IPS-20b (cell line): ENCODE results near the gene ADGRL3.
"Not testable (repeated sequence)": the region's sequence is repeated elsewhere in the genome, so short reads cannot be mapped to it uniquely, and the experiment has no call there.

Experiments
- H3K27ac ChIP-seq: one replicate; pipeline ENCODE4 v1.5.1; 2013; ENCODE audit warnings: low read length
- H3K27me3 ChIP-seq: 2 replicates; pipeline ENCODE4 v1.6.1; 2013; ENCODE audit warnings: mild to moderate bottlenecking, low read length, inconsistent platforms; ENCODE audit not compliant: insufficient read depth
- H3K36me3 ChIP-seq: 2 replicates; pipeline ENCODE4 v1.6.1; 2013; ENCODE audit warnings: low read depth, mild to moderate bottlenecking, inconsistent platforms, low read length, moderate library complexity; ENCODE audit not compliant: insufficient read depth
- H3K4me1 ChIP-seq: 2 replicates; pipeline ENCODE4 v1.6.1; 2013; ENCODE audit warnings: mild to moderate bottlenecking, control low read depth, inconsistent platforms, low read length, moderate library complexity; ENCODE audit not compliant: insufficient read depth
- H3K4me3 ChIP-seq: 2 replicates; pipeline ENCODE4 v1.5.1; 2013; ENCODE audit warnings: mild to moderate bottlenecking, low read length, inconsistent platforms
- H3K9ac ChIP-seq: 2 replicates; pipeline ENCODE4 v1.6.1; 2013; ENCODE audit warnings: low read depth, mild to moderate bottlenecking, inconsistent platforms, low read length, moderate library complexity
- H3K9me3 ChIP-seq: 2 replicates; pipeline ENCODE4 v1.6.1; 2013; ENCODE audit warnings: mild to moderate bottlenecking, low read depth, low read length, inconsistent platforms; ENCODE audit not compliant: insufficient read depth

ADGRL3 gene

DNA sequence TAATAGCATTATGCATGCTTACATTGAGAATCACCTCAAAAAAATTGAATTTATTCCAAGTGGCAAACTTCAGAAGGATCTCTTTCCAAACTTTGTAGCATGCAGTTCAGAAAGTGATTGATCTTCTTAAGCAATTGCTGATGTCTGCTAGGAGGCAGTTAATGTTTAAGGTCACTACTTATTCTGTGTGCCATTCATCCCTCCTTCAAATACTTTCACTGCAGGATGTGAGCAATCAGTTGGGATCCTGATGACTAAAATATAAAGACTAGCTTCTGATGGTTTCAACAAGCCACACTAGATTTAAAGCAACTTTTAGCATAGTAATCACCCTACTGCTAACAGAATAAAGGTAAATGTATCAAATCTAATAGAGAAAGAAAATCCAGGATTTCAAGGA, 414.1 kb downstream of the ADGRL3 start:
- Histone ChIP-seq H3K27ac (no peak overlapping the region), H3K9me3 (no peaks in the 10 kb centered on the region), H3K27me3 (no peaks in the 10 kb centered on the region)

DNA sequence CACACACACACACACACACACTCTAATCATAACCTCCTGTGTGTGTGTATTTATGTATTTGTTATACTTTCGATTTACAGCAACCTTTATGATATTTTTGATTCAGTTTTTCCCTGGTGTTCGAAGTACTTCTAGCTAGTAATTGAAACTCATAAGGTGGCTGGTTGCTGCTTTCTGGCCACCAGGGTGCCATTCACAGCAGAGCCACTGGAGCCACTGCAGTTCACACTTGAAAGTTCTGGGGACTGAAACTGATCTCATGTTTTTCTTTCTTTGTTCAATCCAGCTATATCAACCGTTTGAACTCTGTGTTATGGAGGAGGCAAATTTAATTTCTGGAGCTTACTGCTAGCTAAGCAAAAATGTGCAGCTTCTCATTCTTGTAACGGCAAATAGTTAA, 419.4 kb downstream of the ADGRL3 start:
- Histone ChIP-seq H3K4me1 (no peaks in the 10 kb centered on the region), H3K36me3 (no peaks in the 10 kb centered on the region)

More for the DNA sequence above, 414.1 kb downstream of the ADGRL3 start:
- Histone ChIP-seq H3K9ac (no peak overlapping the region), H3K4me1 (no peaks in the 10 kb centered on the region), H3K36me3 (no peaks in the 10 kb centered on the region), H3K4me3 (no peak overlapping the region)

DNA sequence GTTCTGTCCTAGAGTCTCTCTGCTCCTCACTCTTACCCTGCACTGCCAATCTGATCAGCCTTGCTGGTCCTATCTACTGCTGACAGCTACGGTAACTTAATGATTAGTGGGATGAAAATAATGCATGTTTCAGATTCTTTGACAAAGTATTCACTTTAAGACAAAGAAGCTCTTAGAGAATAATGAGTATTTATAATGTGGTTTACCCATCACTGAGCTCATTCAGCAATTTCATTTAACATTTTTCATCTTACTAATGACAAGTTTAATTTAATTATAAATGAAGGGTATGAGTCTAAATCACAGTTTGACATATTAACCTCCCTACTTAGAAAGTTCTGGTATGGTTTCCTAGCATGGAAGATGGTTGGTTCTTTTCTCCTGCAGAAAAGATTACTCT, 428.2 kb downstream of the ADGRL3 start:
- Histone ChIP-seq H3K9ac (no peak overlapping the region), H3K4me3 (no peak overlapping the region), H3K36me3 (no peaks in the 10 kb centered on the region), H3K27me3 (no peaks in the 10 kb centered on the region), H3K27ac (no peak overlapping the region), H3K4me1 (no peaks in the 10 kb centered on the region), H3K9me3 (no peaks in the 10 kb centered on the region)

More for the DNA sequence above, 419.4 kb downstream of the ADGRL3 start:
- no peak overlapping the region for H3K9ac ChIP-seq
- H3K27me3 ChIP-seq: no peaks in the 10 kb centered on the region
- no peak overlapping the region for H3K27ac ChIP-seq
- H3K4me3 ChIP-seq: no peak overlapping the region
- H3K9me3 ChIP-seq: no peaks in the 10 kb centered on the region

DNA sequence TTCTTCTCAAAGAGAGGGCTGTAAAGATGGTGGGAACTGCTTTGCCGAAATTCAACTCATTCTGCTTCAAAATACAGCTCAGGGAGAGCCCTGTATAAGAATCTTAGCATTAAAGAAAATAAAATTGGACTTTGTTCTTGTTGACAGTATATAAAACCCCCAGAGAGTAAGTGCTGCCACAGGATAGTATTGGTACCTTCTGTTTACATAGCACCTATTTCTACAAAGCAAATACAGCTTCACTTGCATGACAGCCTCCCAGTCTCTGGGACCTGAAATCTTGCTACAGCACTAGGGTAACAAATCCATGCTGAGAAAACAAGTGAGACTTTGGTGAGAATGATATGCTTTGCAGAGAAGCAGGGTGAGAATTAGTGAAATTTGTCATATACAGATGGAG, 428.6 kb downstream of the ADGRL3 start:
- Histone ChIP-seq H3K9me3 (no peaks in the 10 kb centered on the region), H3K27me3 (no peaks in the 10 kb centered on the region), H3K4me3 (no peak overlapping the region), H3K9ac (no peak overlapping the region), H3K27ac (no peak overlapping the region), H3K4me1 (no peaks in the 10 kb centered on the region), H3K36me3 (no peaks in the 10 kb centered on the region)

DNA sequence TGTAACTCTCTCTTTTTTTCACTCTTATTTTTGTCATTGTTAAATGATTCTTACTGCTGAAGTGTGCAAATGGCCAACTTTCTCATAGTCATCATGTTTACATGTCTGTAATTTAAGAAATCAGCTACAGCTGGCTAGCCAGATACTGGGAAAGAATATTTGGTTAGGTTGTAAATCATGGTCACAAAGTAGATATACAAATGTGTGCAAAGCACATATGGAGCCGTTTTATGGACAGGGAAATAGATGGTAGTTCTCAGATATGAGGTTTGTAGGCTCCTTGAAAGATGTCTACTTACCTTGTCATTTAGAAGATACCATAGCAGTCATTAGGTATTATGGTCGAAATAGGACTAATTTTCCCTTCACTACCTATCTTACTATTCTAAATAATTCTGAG, 430.4 kb downstream of the ADGRL3 start:
- H3K4me3 ChIP-seq: no peak overlapping the region
- no peak overlapping the region for H3K27ac ChIP-seq

DNA sequence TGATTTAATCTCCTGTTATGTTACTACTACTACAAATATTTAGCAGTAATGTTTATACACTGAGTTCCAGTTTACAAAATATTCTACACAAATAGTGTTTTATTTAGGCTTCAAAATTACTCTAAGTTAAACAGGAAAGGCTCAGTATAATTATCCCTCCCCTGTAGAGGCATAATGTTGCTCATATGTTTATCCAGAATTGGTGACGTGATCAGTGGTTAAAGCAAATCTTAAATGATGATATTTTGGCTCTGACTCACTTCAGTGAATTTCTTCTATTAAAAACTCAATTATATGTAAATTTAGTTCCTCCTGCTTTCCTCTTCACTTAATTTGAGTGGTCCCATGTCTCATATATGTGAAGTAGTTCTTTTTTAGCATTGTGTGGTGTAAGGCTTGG, 438.5 kb downstream of the ADGRL3 start:
- H3K27me3 ChIP-seq: no peaks in the 10 kb centered on the region

More for the DNA sequence above, 430.4 kb downstream of the ADGRL3 start:
- Histone ChIP-seq H3K27me3 (no peaks in the 10 kb centered on the region), H3K36me3 (no peaks in the 10 kb centered on the region), H3K4me1 (no peaks in the 10 kb centered on the region), H3K9ac (no peak overlapping the region), H3K9me3 (no peaks in the 10 kb centered on the region)

DNA sequence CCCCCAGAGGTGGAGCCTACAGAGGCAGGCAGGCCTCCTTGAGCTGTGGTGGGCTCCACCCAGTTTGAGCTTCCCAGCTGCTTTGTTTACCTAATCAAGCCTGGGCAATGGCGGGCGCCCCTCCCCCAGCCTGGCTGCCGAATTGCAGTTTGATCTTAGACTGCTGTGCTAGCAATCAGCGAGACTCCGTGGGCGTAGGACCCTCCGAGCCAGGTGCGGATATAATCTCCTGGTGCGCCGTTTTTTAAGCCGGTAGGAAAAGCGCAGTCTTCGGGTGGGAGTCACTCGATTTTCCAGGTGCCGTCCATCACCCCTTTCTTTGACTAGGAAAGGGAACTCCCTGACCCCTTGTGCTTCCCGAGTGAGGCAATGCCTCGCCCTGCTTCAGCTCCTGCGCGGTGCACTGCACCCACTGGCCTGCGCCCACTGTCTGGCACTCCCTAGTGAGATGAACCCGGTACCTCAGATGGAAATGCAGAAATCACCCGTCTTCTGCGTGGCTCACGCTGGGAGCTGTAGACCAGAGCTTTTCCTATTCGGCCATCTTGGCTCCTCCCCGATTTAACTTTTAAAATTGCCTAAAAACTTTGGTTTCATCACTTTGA, 446.7 kb downstream of the ADGRL3 start:
- H3K4me1 ChIP-seq, H3K4me3 ChIP-seq, H3K9ac ChIP-seq, H3K36me3 ChIP-seq, H3K27me3 ChIP-seq, H3K27ac ChIP-seq, H3K9me3 ChIP-seq: not testable (repeated sequence)

More for the DNA sequence above, 438.5 kb downstream of the ADGRL3 start:
- Histone ChIP-seq H3K36me3 (no peaks in the 10 kb centered on the region), H3K4me1 (no peaks in the 10 kb centered on the region), H3K9me3 (no peaks in the 10 kb centered on the region), H3K4me3 (no peak overlapping the region), H3K9ac (no peak overlapping the region), H3K27ac (no peak overlapping the region)

DNA sequence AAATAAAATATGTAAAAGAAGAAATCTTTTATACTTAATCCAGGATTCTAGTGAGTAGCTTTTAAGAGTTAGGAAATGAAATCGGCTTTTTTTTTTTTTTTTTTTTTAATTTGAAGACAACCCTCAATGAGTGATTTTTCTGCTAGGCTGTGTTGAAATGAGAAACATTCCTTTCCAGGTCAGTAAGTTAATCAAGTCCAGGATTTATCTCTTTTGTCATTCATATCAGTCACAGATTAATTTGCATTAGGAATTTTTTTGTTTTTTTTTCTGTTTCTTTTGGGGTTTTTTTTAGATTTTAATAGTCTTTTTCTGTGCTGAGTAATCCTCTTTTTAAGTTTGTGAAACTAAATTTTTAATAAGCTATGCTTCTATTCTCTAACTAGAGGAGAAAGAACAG, 448.1 kb downstream of the ADGRL3 start:
- peaks cover 8% of the 10 kb centered on the region; the same call in 1 of the 2 replicates for H3K4me1 ChIP-seq
- no peak overlapping the region for H3K4me3 ChIP-seq
- no peak overlapping the region for H3K9ac ChIP-seq
- no peaks in the 10 kb centered on the region for H3K36me3 ChIP-seq
- H3K27ac ChIP-seq: no peak overlapping the region
- no peaks in the 10 kb centered on the region for H3K27me3 ChIP-seq
- no peaks in the 10 kb centered on the region for H3K9me3 ChIP-seq

DNA sequence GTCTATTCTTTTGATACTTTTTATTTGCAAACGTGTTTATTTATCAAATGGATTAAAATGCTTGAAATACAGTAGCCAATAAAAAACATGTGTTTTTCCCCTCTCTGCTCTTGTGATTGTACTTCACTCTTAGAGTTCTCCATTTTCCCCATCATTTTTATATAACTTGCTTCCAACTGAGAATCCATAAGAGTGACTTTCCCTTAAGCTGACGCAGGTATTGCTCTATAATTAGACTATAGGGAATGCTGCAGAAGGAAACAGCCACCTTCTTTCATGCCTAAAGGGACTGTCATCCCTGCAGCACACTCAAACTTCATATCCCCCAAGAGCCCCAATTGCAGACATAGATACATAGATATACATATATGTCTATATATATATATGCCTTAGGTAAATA, 456.9 kb downstream of the ADGRL3 start:
- no peaks in the 10 kb centered on the region for H3K4me1 ChIP-seq
- no peak overlapping the region for H3K9ac ChIP-seq
- no peak overlapping the region for H3K4me3 ChIP-seq
- no peak overlapping the region for H3K27ac ChIP-seq
- H3K9me3 ChIP-seq: peaks cover 2% of the 10 kb centered on the region
- H3K36me3 ChIP-seq: no peaks in the 10 kb centered on the region
- no peaks in the 10 kb centered on the region for H3K27me3 ChIP-seq

DNA sequence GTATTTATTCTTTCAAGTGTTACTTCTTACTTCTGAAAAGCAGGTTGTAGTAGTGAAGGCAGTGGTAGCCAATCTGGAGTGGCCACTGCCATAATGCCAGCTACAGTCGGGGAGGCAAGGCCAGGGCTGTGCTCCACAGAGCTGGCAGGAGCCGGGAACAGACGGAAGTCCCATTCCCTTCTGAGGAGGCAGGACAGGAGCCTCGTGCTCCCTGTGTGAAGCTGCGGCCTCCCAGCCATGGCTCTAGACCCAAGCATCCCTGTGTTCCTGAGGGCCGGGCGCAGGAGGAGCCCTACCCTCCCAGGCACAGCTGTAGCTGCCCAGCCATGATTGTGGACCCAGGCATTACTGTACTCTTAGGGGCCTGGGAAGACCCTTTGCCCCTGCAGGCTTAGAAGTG, 461.8 kb downstream of the ADGRL3 start:
- H3K4me3 ChIP-seq: no peak overlapping the region
- no peaks in the 10 kb centered on the region for H3K27me3 ChIP-seq
- H3K9ac ChIP-seq: no peak overlapping the region
- H3K36me3 ChIP-seq: no peaks in the 10 kb centered on the region
- H3K9me3 ChIP-seq: peaks cover 15% of the 10 kb centered on the region
- H3K27ac ChIP-seq: no peak overlapping the region
- no peaks in the 10 kb centered on the region for H3K4me1 ChIP-seq

DNA sequence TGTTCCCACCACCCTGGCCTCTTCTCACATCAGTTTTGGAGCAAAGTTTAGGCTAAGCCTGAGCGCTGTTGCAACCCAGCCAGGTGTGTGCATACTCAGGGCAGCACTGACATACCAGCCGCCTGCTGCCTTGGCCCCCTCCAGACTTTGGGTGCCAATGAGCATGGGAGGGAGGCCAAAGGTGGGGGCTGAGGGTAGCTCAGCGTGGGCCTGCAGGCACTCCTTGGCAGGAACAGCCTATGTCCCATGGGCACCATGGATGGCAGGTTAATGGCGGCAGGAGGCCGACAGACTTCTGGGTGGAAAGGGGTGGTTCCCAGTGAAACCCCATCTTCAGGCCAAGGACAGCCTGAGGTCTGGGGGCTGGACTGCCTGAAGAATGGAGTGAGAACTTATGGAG, 462.2 kb downstream of the ADGRL3 start:
- Histone ChIP-seq H3K36me3 (no peaks in the 10 kb centered on the region), H3K9me3 (peaks cover 15% of the 10 kb centered on the region), H3K4me3 (no peak overlapping the region), H3K4me1 (no peaks in the 10 kb centered on the region), H3K27ac (no peak overlapping the region), H3K27me3 (no peaks in the 10 kb centered on the region), H3K9ac (no peak overlapping the region)

DNA sequence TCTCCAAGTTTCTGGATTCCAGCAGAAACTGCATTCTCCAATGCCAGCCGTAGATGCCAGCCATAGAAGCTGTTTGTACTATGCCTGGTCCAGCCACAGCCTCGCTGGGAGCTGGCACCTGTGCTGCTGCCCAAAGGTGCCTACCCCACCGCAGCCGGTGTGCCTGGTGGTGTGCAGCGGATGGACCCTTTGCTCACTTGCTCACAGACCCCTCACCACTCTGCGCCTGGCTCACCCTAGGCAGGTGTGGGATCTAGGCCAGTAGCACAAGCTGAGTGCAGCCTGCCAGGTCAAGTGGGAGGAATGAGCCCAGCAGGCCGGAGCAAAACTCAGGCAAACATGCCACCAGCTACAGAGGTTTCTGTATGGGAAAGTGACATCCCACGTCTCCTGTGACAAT, 463.2 kb downstream of the ADGRL3 start:
- Histone ChIP-seq H3K9ac (no peak overlapping the region), H3K9me3 (peaks cover 15% of the 10 kb centered on the region), H3K4me3 (no peak overlapping the region), H3K27me3 (no peaks in the 10 kb centered on the region), H3K27ac (no peak overlapping the region), H3K4me1 (no peaks in the 10 kb centered on the region), H3K36me3 (no peaks in the 10 kb centered on the region)
